ENCODE measurements around the gene PCGF1. TPM values are rescaled to one million over a fixed set of nuclear protein-coding genes. Genes with fewer than 3 reads are reported as not detected.

PCGF1 gene
- total RNA-seq, 2 experiments from 2014 or later = 25.8 to 35.6 TPM

DNA sequence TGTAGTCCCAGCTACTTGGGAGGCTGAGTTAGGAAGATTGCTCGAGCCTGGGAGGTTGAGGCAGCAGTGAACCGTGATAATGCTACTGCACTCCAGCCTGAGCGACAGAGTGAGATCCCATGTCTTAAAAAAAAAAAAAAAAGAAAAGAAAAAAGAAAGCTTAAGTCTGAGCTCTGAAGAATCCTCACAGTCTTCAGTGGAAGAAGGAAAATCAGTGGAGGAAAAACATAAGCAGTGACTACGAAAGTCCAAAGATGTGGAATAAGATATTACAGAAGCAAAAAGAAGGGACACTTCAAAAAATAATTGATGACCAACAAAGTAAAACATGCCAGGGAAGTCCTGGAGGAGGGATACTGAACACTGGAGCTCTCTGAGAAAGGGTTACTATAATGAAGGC, 2.8 kb upstream of the PCGF1 start:
- H3K27ac Mint-ChIP-seq = no peak overlapping the region
- DNase-seq = no peak
- ChIA-PET CTCF (interaction anchor here (0.6 to 2.4 kb wide), 6 partner anchors 9 to 274 kb away, joined by 3 to 10 read pairs (median 4); partner anchors contain the start of genes CCDC142 and TTC31), POLR2A (interaction anchor here (0.5 kb wide), 1 partner anchor 597 kb away, joined by 4 read pairs; no protein-coding TSS in a partner anchor)
- H3K36me3 Mint-ChIP-seq (ENCODE audit: low read depth) = peaks cover 18% of the 10 kb centered on the region
- H3K27me3 Mint-ChIP-seq = peaks cover 41% of the 10 kb centered on the region
- H3K4me3 Mint-ChIP-seq = no peak overlapping the region
- H3K9me3 Mint-ChIP-seq = no peaks in the 10 kb centered on the region
- H3K4me1 Mint-ChIP-seq = peaks cover 47% of the 10 kb centered on the region

GRCh38 chr2:74507926-74508520, 528 bp upstream of the PCGF1 start:
- Mint-ChIP-seq H3K27ac (peak overlapping the region; percentile 100), H3K9me3 (no peaks in the 10 kb centered on the region), H3K36me3 (ENCODE audit: low read depth) (peaks cover 32% of the 10 kb centered on the region), H3K4me1 (peaks cover 56% of the 10 kb centered on the region), H3K4me3 (peak overlapping the region; percentile 93), H3K27me3 (peaks cover 40% of the 10 kb centered on the region)
- ChIA-PET CTCF (interaction anchor here (0.5 to 0.9 kb wide), 2 partner anchors 15 to 56 kb away, joined by 3 to 5 read pairs; no protein-coding TSS in a partner anchor), POLR2A (interaction anchor here (1.2 kb wide), 1 partner anchor 25 kb away, joined by 3 read pairs; the partner anchor contains the start of genes CCDC142 and TTC31)
- peak; percentile 18 for DNase-seq

DNA sequence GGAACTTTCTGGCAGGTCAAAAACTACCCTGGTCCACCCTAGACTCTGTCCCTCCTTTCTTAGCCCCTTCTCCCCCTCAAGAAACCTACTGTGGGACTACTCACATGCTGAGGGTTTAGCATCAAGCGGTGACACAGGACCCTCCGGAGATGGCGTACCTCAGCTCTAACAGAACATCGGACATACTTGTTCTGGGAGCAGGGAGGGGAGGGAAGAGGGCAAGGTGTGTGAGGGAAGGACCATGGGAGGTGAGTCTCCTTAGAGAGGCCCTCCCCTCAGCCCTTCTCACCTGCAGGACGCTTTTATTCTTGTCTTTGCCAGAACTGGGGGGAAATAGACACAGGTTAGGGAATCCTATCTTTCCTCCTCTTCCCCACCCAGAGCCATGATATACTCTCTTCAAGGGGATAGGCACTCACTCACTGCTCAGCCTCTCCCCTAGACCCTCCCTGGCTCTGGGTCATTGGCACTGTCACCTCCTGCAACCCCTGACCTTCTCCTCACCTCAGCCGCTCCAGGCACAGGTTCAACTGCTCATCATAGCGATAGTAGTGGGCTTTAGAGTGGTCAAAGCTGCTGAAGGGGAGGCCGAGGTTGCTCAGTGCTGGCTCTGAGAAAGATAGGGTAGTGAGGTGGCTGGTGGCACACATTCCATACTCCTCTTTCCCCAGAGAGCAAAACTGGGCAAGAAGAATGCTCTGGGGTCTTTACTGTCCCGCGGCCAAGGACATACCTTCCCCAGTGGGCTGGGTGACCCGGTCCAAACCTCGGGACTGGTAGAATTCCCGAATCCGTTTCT, 1.8 kb downstream of the PCGF1 start:
- CTCF ChIA-PET = interaction anchor here (1.2 to 1.6 kb wide), 3 partner anchors 8 to 26 kb away, joined by 3 read pairs; partner anchors contain the start of genes AUP1 and HTRA2
- peaks cover 38% of the 10 kb centered on the region for H3K36me3 Mint-ChIP-seq (ENCODE audit: low read depth)
- peak overlapping the region; percentile 10 for H3K4me3 Mint-ChIP-seq

DNA sequence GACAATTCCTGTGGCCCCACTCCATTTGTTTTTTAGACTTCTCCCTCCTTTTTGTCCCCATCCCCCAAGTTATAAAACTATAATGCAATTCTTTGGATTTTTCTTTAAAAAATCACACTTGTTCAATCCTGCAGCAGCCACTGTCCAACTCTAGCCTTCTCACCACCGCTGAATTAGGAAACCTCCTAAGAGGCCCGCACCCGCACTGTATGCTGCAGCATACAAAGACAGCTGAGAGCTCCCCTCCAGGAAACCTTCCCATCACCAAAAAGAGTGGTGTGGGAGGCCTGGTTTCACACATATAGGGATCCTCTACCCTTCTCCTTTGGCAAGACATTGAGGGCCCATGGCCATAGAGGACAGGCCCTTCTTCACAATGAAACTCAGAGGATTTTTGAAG, 2.9 kb downstream of the PCGF1 start:
- peaks cover 63% of the 10 kb centered on the region for H3K4me1 Mint-ChIP-seq
- POLR2A ChIA-PET = no interaction called here
- peak overlapping the region; percentile 14 for H3K4me3 Mint-ChIP-seq
- peaks cover 38% of the 10 kb centered on the region for H3K36me3 Mint-ChIP-seq (ENCODE audit: low read depth)
- peak overlapping the region; percentile 60 for H3K27ac Mint-ChIP-seq
- H3K9me3 Mint-ChIP-seq = no peaks in the 10 kb centered on the region
- H3K27me3 Mint-ChIP-seq = peaks cover 45% of the 10 kb centered on the region
- DNase-seq = no peak
- CTCF ChIA-PET = interaction anchor here (0.7 to 3.4 kb wide), 6 partner anchors 9 to 26 kb away, joined by 3 to 16 read pairs (median 4); partner anchors contain the start of genes AUP1, CCDC142, DQX1 and HTRA2

More for the DNA sequence above, 1.8 kb downstream of the PCGF1 start:
- Mint-ChIP-seq H3K27me3 (peaks cover 42% of the 10 kb centered on the region), H3K9me3 (no peaks in the 10 kb centered on the region), H3K4me1 (peaks cover 65% of the 10 kb centered on the region), H3K27ac (no peak overlapping the region)
- no peak for DNase-seq
- POLR2A ChIA-PET = interaction anchor here (0.5 kb wide), 1 partner anchor 30 kb away, joined by 4 read pairs; no protein-coding TSS in a partner anchor

DNA sequence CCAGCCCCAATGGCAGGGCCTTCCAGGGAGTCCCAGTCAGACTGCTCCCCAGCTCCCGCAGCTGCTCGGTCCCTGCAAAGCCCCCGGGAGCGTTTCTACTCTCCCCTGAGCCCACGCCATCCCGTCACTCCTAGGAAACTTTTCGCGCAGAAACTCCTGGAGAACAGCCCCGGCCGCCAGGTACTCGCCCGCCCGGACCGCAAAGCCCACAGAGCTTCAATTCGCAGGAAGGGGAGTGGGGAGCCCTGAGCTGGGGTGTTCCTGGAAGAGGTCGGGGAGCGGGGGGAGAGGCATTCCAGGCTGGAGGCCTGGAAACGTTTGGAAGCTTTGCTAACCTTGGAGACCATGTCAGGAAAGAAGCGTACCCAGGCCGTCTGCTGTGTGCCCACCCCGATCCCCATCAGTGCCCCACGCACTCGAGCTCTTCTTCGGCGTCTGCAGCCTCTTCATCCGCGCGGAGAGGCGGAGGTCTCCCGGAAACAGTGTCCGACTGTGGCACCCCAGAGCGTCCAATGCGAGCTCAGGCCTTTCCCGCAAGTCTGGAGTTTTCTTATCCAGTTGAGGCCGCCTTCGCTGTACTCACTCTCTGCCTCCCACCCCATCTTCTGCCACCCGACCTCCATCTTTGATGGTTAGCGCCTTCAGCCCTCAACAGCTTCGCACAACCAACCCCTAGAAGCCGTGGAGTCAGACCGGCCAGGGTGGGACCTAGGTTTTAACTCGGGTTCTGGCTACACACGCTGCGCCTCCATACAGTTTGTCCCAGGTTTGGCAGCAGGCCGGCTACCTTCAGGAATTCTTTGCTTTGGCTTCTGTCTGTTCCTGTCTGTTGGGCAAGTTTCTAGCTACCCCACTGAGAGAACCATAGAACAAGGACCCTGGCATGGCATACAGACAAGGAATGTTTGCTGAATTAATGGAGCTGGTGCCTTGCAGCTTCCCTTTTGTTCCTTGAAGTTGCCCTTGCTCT, 3.7 kb downstream of the PCGF1 start:
- ChIA-PET CTCF (interaction anchor here (0.6 to 3.4 kb wide), 10 partner anchors 10 to 42 kb away, joined by 3 to 16 read pairs (median 3); partner anchors contain the start of genes AUP1, CCDC142, DQX1 and HTRA2), POLR2A (interaction anchor here (0.6 kb wide), 1 partner anchor 76 kb away, joined by 3 read pairs; no protein-coding TSS in a partner anchor)
- DNase-seq = no peak
- Mint-ChIP-seq H3K36me3 (ENCODE audit: low read depth) (peaks cover 38% of the 10 kb centered on the region), H3K27ac (peak overlapping the region; percentile 60), H3K4me1 (peaks cover 67% of the 10 kb centered on the region), H3K4me3 (peak overlapping the region; percentile 54), H3K9me3 (no peaks in the 10 kb centered on the region), H3K27me3 (peaks cover 50% of the 10 kb centered on the region)

- CTCF ChIA-PET = interaction anchor here (1.2 to 3.4 kb wide), 6 partner anchors 11 to 28 kb away, joined by 3 to 16 read pairs (median 6); partner anchors contain the start of genes AUP1, CCDC142, HTRA2 and TLX2
- Mint-ChIP-seq H3K4me1 (peaks cover 67% of the 10 kb centered on the region), H3K27ac (no peak overlapping the region), H3K9me3 (no peaks in the 10 kb centered on the region), H3K36me3 (ENCODE audit: low read depth) (peaks cover 40% of the 10 kb centered on the region), H3K4me3 (peak overlapping the region; percentile 54), H3K27me3 (peaks cover 58% of the 10 kb centered on the region)
- DNase-seq = peak; percentile 38
- POLR2A ChIA-PET = interaction anchor here (0.6 kb wide), 1 partner anchor 76 kb away, joined by 3 read pairs; no protein-coding TSS in a partner anchor
Observed at GRCh38 chr2:74502720-74503505, 4.6 kb downstream of the PCGF1 start.

- Mint-ChIP-seq H3K9me3 (no peaks in the 10 kb centered on the region), H3K4me3 (peak overlapping the region; percentile 54), H3K27ac (no peak overlapping the region), H3K27me3 (peaks cover 62% of the 10 kb centered on the region), H3K4me1 (peaks cover 69% of the 10 kb centered on the region), H3K36me3 (ENCODE audit: low read depth) (peaks cover 40% of the 10 kb centered on the region)
- no peak for DNase-seq
- ChIA-PET CTCF (interaction anchor here (1.6 to 3.4 kb wide), 4 partner anchors 7 to 20 kb away, joined by 4 to 16 read pairs (median 13); partner anchors contain the start of genes CCDC142 and TTC31), POLR2A (no interaction called here)
Observed at GRCh38 chr2:74502147-74502719, 5.3 kb downstream of the PCGF1 start.

- DNase-seq = no peak
- Mint-ChIP-seq H3K9me3 (no peaks in the 10 kb centered on the region), H3K27me3 (peaks cover 62% of the 10 kb centered on the region), H3K4me3 (peak overlapping the region; percentile 4), H3K4me1 (peaks cover 64% of the 10 kb centered on the region), H3K27ac (no peak overlapping the region), H3K36me3 (ENCODE audit: low read depth) (peaks cover 35% of the 10 kb centered on the region)
- ChIA-PET POLR2A (no interaction called here), CTCF (interaction anchor here (0.7 to 5.6 kb wide), 7 partner anchors 8 to 86 kb away, joined by 3 to 38 read pairs (median 10); partner anchors contain the start of genes CCDC142, TTC31 and WBP1)
Observed at GRCh38 chr2:74501335-74502071, 6.0 kb downstream of the PCGF1 start.

DNA sequence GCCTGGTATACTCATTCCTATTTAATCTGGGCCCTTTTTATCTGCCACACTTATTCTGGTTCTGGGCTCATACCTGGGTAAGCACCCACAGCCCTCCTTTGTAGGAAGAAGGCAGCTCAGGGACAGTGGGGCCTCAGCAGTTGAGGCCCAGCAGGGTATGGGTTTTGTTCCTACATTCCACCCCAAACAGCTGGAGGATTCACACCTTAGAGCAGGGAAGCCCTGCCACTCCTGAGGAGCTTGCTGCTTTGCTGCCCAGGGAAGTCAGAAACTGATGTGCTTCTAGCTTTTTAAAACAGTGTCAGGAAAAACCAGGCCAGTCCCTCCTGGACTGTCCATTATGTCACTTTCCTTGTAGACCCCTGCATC, 6.9 kb downstream of the PCGF1 start:
- ChIA-PET POLR2A (no interaction called here), CTCF (interaction anchor here (0.7 to 5.6 kb wide), 8 partner anchors 8 to 87 kb away, joined by 3 to 38 read pairs (median 4); partner anchors contain the start of genes CCDC142, TTC31 and WBP1)
- H3K27me3 Mint-ChIP-seq = peaks cover 62% of the 10 kb centered on the region
- no peak overlapping the region for H3K4me3 Mint-ChIP-seq
- H3K36me3 Mint-ChIP-seq (ENCODE audit: low read depth) = peaks cover 31% of the 10 kb centered on the region
- no peak for DNase-seq
- no peak overlapping the region for H3K27ac Mint-ChIP-seq
- peaks cover 59% of the 10 kb centered on the region for H3K4me1 Mint-ChIP-seq
- no peaks in the 10 kb centered on the region for H3K9me3 Mint-ChIP-seq

GRCh38 chr2:74499940-74500577, 7.4 kb downstream of the PCGF1 start:
- Mint-ChIP-seq H3K36me3 (ENCODE audit: low read depth) (peaks cover 27% of the 10 kb centered on the region), H3K4me1 (peaks cover 54% of the 10 kb centered on the region), H3K27ac (no peak overlapping the region), H3K9me3 (no peaks in the 10 kb centered on the region), H3K4me3 (peak overlapping the region; percentile 30), H3K27me3 (peaks cover 62% of the 10 kb centered on the region)
- POLR2A ChIA-PET = no interaction called here
- CTCF ChIA-PET = interaction anchor here (0.9 to 5.6 kb wide), 6 partner anchors 8 to 88 kb away, joined by 3 to 38 read pairs (median 4); partner anchors contain the start of genes CCDC142 and TTC31
- DNase-seq = no peak
